ENCODE results near the gene C3orf49. TPM values are rescaled to one million over a fixed set of nuclear protein-coding genes. Genes with fewer than 3 reads are reported as not detected.

C3orf49 gene
- total and polyA plus RNA-seq, 2 of the 13 experiments (the other 11 are each of a cell fraction or from before 2014, with no cell fraction given), result not detected

- CTCF ChIA-PET (ENCODE audit: low intra/inter-chr PET ratio, low total read pairs), result no interaction called here
- Histone ChIP-seq H3K4me1 (ENCODE audit: insufficient read depth, low read length) (peaks cover 45% of the 10 kb centered on the region), H3K9me3 (ENCODE audit: low read length) (no peaks in the 10 kb centered on the region), H3K27me3 (ENCODE audit: control insufficient read depth in 1 of 2, insufficient read depth in 2 of 2, low read length in 2 of 2) (no peaks in the 10 kb centered on the region), H2AFZ (ENCODE audit: low read length) (no peak overlapping the region), H3K4me2 (ENCODE audit: low read depth, low read length) (no peak overlapping the region), H3K4me3 (replicated peaks in 1 of 3; ENCODE audit: insufficient read depth in 1 of 3, low read depth in 2 of 3, low read length in 3 of 3) (no peak overlapping the region), H4K20me1 (ENCODE audit: insufficient read depth, low read length) (peaks cover 10% of the 10 kb centered on the region), H3K36me3 (replicated peaks in 1 of 2; ENCODE audit: control insufficient read depth in 1 of 2, insufficient read depth in 2 of 2, low read length in 2 of 2) (no peaks in the 10 kb centered on the region), H3K27ac (ENCODE audit: extremely low read length, insufficient read depth, low read length) (no peak overlapping the region), H3K79me2 (ENCODE audit: insufficient read depth, low read length) (peaks cover 41% of the 10 kb centered on the region), H3K9ac (ENCODE audit: insufficient read depth, low read depth, low read length) (no peak overlapping the region)
- DNase-seq (ENCODE audit: low spot score) (no peak), ATAC-seq (no peak), FAIRE-seq (no peak)
- no TSS peak for BruUV-seq (replicated peaks)
- in situ Hi-C loops (cut with HindIII; ENCODE audit: extremely low pct_ligation_motif_present, low pct_unique_long_range_greater_than_20kb), result no loop called here
- WGBS (ENCODE audit: low lambda C conversion rate), result 97% methylated on average over 3 of the region's 3 CpGs
- TF ChIP-seq SOX13 (IDR thresholded peaks at IDR 0.05), result no peak
- TF ChIP-seq SOX13 (CRISPR knock-in tag; conservative IDR thresholded peaks at IDR 0.05 in 1 of 2, IDR thresholded peaks at IDR 0.05 in 1 of 2), result no peak
- no peak for TF ChIP-seq DZIP1 (CRISPR knock-in tag; IDR thresholded peaks at IDR 0.05)
- TF ChIP-seq ZNF850 (CRISPR knock-in tag; conservative IDR thresholded peaks at IDR 0.05), result no peak
- no peak for TF ChIP-seq NFYC (CRISPR knock-in tag; IDR thresholded peaks at IDR 0.05)
- no peak for TF ChIP-seq ZNF577 (CRISPR knock-in tag; IDR thresholded peaks at IDR 0.05; ENCODE audit: borderline replicate concordance, low read depth)
- no peak for TF ChIP-seq TCF12 (IDR thresholded peaks at IDR 0.05)
- TF ChIP-seq TCF12 (CRISPR knock-in tag; IDR thresholded peaks at IDR 0.05), result no peak
- no peak for TF ChIP-seq CAMTA2 (CRISPR knock-in tag; IDR thresholded peaks at IDR 0.05; ENCODE audit: borderline replicate concordance)
- no peak for TF ChIP-seq ZNF468 (CRISPR knock-in tag; IDR thresholded peaks at IDR 0.05)
- TF ChIP-seq ZNF564 (CRISPR knock-in tag; IDR thresholded peaks at IDR 0.05), result no peak
- no peak for TF ChIP-seq REST (IDR thresholded peaks at IDR 0.05; ENCODE audit: borderline replicate concordance in 1 of 2, low read depth in 1 of 2, low read length in 2 of 2)
- POLR2A ChIA-PET, result interaction anchor here (1.2 kb wide), 1 partner anchor 15 kb away, joined by 3 read pairs; the partner anchor contains the start of genes ATXN7 and THOC7
- intact Hi-C loops (cut with micrococcal nuclease; ENCODE audit: unreplicated experiment), result no loop called here
Observed at GRCh38 chr3:63877737-63878393, 58.8 kb downstream of the C3orf49 start.

Data from HepG2 (cell line).